ENCODE data around the gene SHROOM3.

Gene SHROOM3

DNA sequence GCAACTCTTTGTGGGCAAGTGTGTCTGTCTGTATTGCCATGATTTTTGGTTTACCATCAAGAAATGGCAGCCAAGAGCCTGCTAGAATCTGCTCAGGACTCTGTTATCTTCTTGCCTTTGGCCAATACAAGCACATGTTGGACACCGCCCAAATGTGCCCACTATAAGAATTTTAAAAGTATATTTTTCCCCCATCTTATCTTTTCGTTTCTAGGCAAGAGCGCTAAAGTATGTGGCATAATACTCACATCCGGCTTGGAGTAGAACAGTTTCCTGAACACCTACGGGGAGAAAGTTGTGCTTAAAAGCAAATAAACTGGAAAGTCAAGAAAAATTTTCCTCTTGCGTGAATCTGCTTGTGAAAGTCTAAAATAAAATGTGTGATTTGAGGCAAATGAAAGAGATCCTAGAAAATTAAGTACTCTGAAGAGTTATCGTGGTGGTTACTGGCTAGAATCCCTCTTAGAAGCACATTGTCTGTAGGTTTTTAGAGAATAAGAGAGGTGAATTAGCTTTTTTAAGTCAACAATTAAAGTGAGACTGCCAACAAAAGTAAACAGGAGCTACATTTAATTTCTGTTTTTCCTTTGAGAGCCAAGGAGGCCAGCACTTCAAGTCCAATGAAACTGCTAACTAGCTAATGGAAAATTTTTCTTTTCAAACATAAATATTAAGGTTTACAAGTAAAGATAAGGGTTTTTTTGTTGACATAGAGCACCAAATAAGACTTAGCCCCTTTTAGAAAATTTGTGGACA, 242.7 kb downstream of the SHROOM3 start:
- TF ChIP-seq, protein P1, sequence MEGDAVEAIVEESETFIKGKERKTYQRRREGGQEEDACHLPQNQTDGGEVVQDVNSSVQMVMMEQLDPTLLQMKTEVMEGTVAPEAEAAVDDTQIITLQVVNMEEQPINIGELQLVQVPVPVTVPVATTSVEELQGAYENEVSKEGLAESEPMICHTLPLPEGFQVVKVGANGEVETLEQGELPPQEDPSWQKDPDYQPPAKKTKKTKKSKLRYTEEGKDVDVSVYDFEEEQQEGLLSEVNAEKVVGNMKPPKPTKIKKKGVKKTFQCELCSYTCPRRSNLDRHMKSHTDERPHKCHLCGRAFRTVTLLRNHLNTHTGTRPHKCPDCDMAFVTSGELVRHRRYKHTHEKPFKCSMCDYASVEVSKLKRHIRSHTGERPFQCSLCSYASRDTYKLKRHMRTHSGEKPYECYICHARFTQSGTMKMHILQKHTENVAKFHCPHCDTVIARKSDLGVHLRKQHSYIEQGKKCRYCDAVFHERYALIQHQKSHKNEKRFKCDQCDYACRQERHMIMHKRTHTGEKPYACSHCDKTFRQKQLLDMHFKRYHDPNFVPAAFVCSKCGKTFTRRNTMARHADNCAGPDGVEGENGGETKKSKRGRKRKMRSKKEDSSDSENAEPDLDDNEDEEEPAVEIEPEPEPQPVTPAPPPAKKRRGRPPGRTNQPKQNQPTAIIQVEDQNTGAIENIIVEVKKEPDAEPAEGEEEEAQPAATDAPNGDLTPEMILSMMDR (IDR thresholded peaks at IDR 0.05; ENCODE audit: insufficient read depth, low read length, missing control alignments) = no peak
- ChIA-PET CTCF (no interaction called here), POLR2A (no interaction called here)
- H3K4me3 ChIP-seq (ENCODE audit: low read depth, low read length) = no peak overlapping the region
- no peak for DNase-seq (ENCODE audit: low read depth, low spot score)

DNA sequence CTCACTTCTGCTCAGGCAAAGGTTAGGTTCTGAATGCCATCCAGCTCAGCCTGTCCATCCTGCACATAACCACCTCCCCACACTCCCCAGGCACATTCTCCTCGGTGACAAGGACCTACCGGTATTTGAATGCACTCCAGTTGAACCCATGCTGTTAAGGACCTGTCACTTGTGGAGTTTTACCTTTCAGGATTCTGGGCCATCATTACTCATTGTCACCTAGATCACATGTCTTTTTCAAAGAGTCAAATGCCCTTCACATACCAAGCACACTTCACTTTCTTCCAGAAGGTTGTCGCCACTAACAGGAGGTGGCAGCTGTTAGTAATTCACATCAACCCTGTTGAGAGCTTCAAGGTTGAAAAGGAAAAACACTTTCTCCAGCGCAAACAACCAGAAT, 244.7 kb downstream of the SHROOM3 start:
- POLR2A ChIA-PET = no interaction called here
- no peak overlapping the region for H3K4me3 ChIP-seq (ENCODE audit: low read depth, low read length)
- TF ChIP-seq, protein P1 (IDR thresholded peaks at IDR 0.05; ENCODE audit: insufficient read depth, low read length, missing control alignments) = no peak
- DNase-seq (ENCODE audit: low read depth, low spot score) = no peak
- CTCF ChIA-PET = interaction anchor here (0.8 kb wide), 1 partner anchor 16 kb away, joined by 3 read pairs; no protein-coding TSS in a partner anchor

DNA sequence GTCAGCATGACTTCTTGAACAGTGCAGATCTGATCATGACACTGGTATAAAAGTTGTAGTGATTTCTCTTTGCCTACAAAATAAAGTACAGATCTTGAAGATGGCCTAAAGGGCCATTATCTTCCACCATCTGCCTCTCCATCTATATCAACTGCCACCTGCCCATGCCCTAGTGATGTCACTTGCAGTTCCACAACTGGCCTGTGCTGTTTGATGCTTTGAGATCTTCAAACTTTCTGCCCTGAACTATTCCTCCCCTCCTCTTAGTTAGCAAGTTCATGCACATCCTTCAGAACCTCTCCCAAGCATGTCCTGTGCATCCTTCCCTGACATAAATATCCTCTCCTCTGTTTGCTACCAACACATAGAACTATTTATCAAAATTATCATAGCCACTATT, 245.9 kb downstream of the SHROOM3 start:
- TF ChIP-seq, protein P1 (IDR thresholded peaks at IDR 0.05; ENCODE audit: insufficient read depth, low read length, missing control alignments) = no peak
- CTCF ChIA-PET = no interaction called here
- DNase-seq (ENCODE audit: low read depth, low spot score) = no peak
- POLR2A ChIA-PET = no interaction called here
- H3K4me3 ChIP-seq (ENCODE audit: low read depth, low read length) = no peak overlapping the region

DNA sequence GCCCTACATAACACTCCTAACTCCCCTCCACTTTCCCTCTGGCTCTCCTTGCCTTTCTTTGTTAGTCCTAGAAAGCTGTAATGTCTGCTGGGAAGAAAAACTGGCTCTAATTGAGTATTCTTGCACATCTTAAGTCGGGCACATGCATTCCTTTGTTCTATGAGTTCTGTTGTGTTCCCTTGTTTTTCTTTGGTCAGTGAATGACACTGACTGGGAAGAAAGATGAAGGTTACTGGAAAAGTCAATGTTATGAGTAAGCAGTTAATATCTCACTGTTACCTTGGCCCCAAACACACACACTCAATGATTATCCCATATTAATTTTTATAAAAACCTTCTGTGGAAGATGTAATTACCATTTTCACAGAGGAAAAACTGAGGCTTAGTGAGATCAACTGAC, 247.0 kb downstream of the SHROOM3 start:
- POLR2A ChIA-PET = no interaction called here
- TF ChIP-seq, protein P1 (IDR thresholded peaks at IDR 0.05; ENCODE audit: insufficient read depth, low read length, missing control alignments) = no peak
- CTCF ChIA-PET = interaction anchor here (0.9 kb wide), 1 partner anchor 15 kb away, joined by 3 read pairs; no protein-coding TSS in a partner anchor
- H3K4me3 ChIP-seq (ENCODE audit: low read depth, low read length) = no peak overlapping the region
- DNase-seq (ENCODE audit: low read depth, low spot score) = no peak

DNA sequence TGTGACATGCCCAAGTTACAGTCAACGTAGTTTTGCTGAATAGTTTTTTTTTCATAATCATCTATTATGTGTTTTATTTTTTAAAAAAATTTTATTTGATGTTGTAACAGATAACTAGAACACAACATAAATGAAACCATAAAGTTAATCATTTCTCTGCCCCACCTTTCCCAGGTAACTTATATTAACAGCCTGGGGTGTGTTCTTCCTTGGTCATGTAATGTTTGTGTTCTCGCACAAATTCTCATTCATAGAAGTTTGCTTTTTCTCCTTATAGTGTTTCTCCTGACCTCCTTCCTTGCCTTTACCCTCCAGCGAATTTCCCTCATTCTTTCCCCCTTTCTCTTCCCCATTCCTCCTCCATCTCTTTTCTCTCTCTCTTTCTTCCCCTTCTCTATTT, 248.1 kb downstream of the SHROOM3 start:
- no peak for DNase-seq (ENCODE audit: low read depth, low spot score)
- no peak overlapping the region for H3K4me3 ChIP-seq (ENCODE audit: low read depth, low read length)
- ChIA-PET POLR2A (interaction anchor here (0.7 kb wide), 1 partner anchor 22 kb away, joined by 5 read pairs; no protein-coding TSS in a partner anchor), CTCF (interaction anchor here (0.9 kb wide), 1 partner anchor 13 kb away, joined by 3 read pairs; no protein-coding TSS in a partner anchor)
- TF ChIP-seq, protein P1 (IDR thresholded peaks at IDR 0.05; ENCODE audit: insufficient read depth, low read length, missing control alignments) = no peak

DNA sequence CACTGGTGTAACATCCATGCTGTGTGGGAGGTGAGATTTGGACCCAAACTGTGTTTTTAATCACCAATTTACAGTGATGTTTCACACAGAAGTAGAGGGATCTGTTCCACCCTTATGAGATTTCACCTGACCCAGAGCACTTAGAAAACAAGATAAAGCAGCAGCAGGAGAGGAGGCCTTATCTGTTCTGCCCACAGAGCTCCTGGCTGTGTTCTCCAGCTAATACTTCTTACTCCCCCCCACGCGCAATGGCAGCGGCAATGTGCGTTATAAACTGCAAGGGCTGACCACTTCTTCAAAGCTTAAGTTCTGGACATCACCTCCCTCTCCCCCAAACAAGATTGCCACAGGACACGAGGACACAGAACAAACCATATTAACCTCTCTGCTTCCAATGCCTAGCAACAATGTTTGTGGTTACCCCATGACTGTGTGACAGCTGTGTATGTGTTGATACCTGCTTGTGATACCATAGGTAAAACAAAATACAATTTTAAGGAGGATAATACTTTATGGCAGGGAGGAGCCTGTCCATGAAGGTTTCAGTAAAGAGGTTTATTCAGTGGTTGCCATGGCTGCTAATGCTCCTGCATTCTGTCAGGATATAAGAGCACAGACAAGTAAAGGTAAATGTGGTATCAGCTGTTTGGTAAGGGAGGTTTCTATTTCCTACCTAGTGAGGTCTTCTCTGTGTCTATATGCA, 252.9 kb downstream of the SHROOM3 start:
- no peak overlapping the region for H3K4me3 ChIP-seq (ENCODE audit: low read depth, low read length)
- POLR2A ChIA-PET = no interaction called here
- CTCF ChIA-PET = no interaction called here
- TF ChIP-seq, protein P1 (IDR thresholded peaks at IDR 0.05; ENCODE audit: insufficient read depth, low read length, missing control alignments) = no peak
- no peak for DNase-seq (ENCODE audit: low read depth, low spot score)
